Spleen (tissue), 11 donors: ENCODE results near the gene SH3D19. TPM values are rescaled to one million over a fixed set of nuclear protein-coding genes. Genes with fewer than 3 reads are reported as not detected.
A peak's percentile ranks its signal among the peaks of the same experiment; 100 is the strongest.

Experiments used
- DNase-seq: peaks from one replicate; pipeline ENCODE4 v3.0.0-alpha.2; 2020
- H3K27ac ChIP-seq, 8 donors: fragments of 200-600 bp; sonication (generic) in 7 of 8; 1 replicate in 4 of 8; 2 replicates in 4 of 8; pipeline versions ENCODE4 v1.5.0 to v1.8.0; 2016 to 2021; ENCODE audit warnings: inconsistent platforms in 4 of 8, mild to moderate bottlenecking in 4 of 8, moderate library complexity in 1 of 8
- H3K27me3 ChIP-seq, 7 donors: fragments of 200-600 bp; sonication (generic) in 6 of 7; replicated peaks in 1 of 7; 1 replicate in 4 of 7; 2 replicates in 3 of 7; pipeline versions ENCODE4 v1.5.0 to v1.8.0; 2016 to 2021; ENCODE audit warnings: inconsistent platforms in 3 of 7, mild to moderate bottlenecking in 1 of 7
- H3K36me3 ChIP-seq, 6 donors: fragments of 200-600 bp; sonication (generic) in 5 of 6; 1 replicate in 4 of 6; 2 replicates in 2 of 6; pipeline versions ENCODE4 v1.5.0 to v1.8.0; 2016 to 2021; ENCODE audit warnings: inconsistent platforms in 2 of 6
- H3K4me1 ChIP-seq, 6 donors: fragments of 200-600 bp; sonication (generic) in 5 of 6; 1 replicate in 3 of 6; 2 replicates in 3 of 6; pipeline versions ENCODE4 v1.5.0 to v1.8.0; 2016 to 2021; ENCODE audit warnings: inconsistent platforms in 3 of 6
- H3K4me3 ChIP-seq, 8 donors: fragments of 200-600 bp; sonication (generic) in 7 of 8; 1 replicate in 4 of 8; 2 replicates in 4 of 8; pipeline versions ENCODE4 v1.5.0 to v1.8.0; 2016 to 2021; ENCODE audit warnings: inconsistent platforms in 4 of 8, mild to moderate bottlenecking in 4 of 8, moderate library complexity in 2 of 8
- H3K9me3 ChIP-seq, 8 donors: fragments of 200-600 bp; sonication (generic) in 7 of 8; 1 replicate in 4 of 8; 2 replicates in 4 of 8; pipeline versions ENCODE4 v1.5.0 to v1.8.0; 2016 to 2021; ENCODE audit warnings: inconsistent platforms in 4 of 8
- POLR2A ChIP-seq, 3 donors: fragments of 450-650 bp; IDR thresholded peaks; one replicate each; pipeline ENCODE4 v1.5.1; 2017; ENCODE audit warnings: antibody characterized with exemption in 3 of 3, mild to moderate bottlenecking in 1 of 3
- POLR2AphosphoS5 ChIP-seq, 3 donors: sonication (generic); formaldehyde crosslinking; IDR thresholded peaks; one replicate each; pipeline ENCODE4 v1.5.1; 2017; ENCODE audit warnings: antibody characterized with exemption in 3 of 3
- WGBS, 5 donors: extraction: QIAGEN DNeasy Blood & Tissue Kit in 3 of 5; methylation state at CpG; one replicate each; pipeline versions ENCODE4 v1.1.5 to v1.1.7; 2013 to 2018; 5-methylcytosine and 5-hydroxymethylcytosine counted together
- intact Hi-C: fragments of 100-400 bp; cut with DNase I; formaldehyde crosslinking; loops from one replicate; pipeline ENCODE4 v1.15.0; 2023; ENCODE audit warnings: low total_unique reads
- polyA plus RNA-seq, 3 donors: library from polyadenylated mRNA; stranded (reverse); fragments of 200-250 nt; gene quantifications; one replicate each; pipeline ENCODE4 v1.2.1, GENCODE V29; 2013
- total RNA-seq, 7 donors: library from RNA; depleted of rRNA in 3 of 7; stranded (reverse); fragments of >200 nt in 3 of 7; fragmentation: NEBNext Ultra II Directional in 4 of 7; extraction: Animal tissue kit (Norgen Biotek cat#: 25700) in 4 of 7; gene quantifications; one replicate each; pipeline versions ENCODE4 v1.1.0 to v1.2.1, GENCODE V29; 2016 to 2021
- TF ChIP-seq, protein P1 (sequence below), 11 experiments: fragments of 200-600 bp in 7 of 11; fragments of 450-650 bp in 4 of 11; sonication (generic) in 4 of 11; IDR thresholded peaks in 8 of 11; conservative IDR thresholded peaks in 3 of 11; 1 replicate in 7 of 11; 2 replicates in 4 of 11; pipeline versions ENCODE4 v1.4.0 to v1.8.0; 2016 to 2021; ENCODE audit warnings: antibody characterized with exemption in 11 of 11, inconsistent platforms in 4 of 11, mild to moderate bottlenecking in 1 of 11
- donor health status: healthy with polysubstance abuse.
- donor health status: DM: no; HTN: no; CAD: no; lungs with moderate emphysema.
- donor health status: DM: no; HTN: no; CAD: no.
- donor health status: Bipolar disorder and iron deficiency.
- donor health status: healthy.
- donor health status: DM: no; HTN: no; CAD: no.
- donor health status: DM: yes; HTN: yes; CAD: no.

The SH3D19 gene
- total and polyA plus RNA-seq, 10 donors: 3.0 to 33.3 (median 14.7) TPM

DNA sequence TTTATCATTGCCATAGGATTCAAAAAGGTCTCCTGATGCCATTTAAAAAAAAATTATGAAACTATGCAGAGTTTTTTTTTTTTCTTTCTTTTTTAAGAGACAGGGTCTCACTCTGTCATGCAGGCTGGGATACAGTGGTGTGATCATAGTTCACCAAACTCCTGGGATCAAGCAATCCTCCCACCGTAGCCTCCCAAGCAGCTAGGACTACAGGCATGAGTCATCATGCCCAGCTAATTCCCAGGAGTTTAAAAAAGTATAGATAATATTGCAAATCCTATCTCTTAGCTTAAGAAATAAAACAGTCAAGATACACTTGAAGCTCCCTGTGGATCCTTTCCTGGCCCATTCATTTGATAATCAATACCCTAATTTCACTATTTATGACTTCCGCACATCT is 107.1 kb downstream of the SH3D19 start:
- DNase-seq: no peak
- no peak overlapping the region for H3K4me3 ChIP-seq
- no peaks in the 10 kb centered on the region for H3K36me3 ChIP-seq
- intact Hi-C loops: no loop called here
- 82 to 94% (median 89%) methylated on average over 2 of the region's 2 CpGs for WGBS, 5 donors
- H3K4me1 ChIP-seq: peaks cover 0 to 11% (median 0%) of the 10 kb centered on the region in 6 donors
- TF ChIP-seq POLR2A (IDR thresholded peaks at IDR 0.05) (no peak), POLR2AphosphoS5 (IDR thresholded peaks at IDR 0.05) (no peak)
- TF ChIP-seq, protein P1, sequence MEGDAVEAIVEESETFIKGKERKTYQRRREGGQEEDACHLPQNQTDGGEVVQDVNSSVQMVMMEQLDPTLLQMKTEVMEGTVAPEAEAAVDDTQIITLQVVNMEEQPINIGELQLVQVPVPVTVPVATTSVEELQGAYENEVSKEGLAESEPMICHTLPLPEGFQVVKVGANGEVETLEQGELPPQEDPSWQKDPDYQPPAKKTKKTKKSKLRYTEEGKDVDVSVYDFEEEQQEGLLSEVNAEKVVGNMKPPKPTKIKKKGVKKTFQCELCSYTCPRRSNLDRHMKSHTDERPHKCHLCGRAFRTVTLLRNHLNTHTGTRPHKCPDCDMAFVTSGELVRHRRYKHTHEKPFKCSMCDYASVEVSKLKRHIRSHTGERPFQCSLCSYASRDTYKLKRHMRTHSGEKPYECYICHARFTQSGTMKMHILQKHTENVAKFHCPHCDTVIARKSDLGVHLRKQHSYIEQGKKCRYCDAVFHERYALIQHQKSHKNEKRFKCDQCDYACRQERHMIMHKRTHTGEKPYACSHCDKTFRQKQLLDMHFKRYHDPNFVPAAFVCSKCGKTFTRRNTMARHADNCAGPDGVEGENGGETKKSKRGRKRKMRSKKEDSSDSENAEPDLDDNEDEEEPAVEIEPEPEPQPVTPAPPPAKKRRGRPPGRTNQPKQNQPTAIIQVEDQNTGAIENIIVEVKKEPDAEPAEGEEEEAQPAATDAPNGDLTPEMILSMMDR (IDR thresholded peaks at IDR 0.05 in 8 of 11, conservative IDR thresholded peaks at IDR 0.05 in 3 of 11): no peak
- no peaks in the 10 kb centered on the region for H3K9me3 ChIP-seq
- no peak overlapping the region for H3K27ac ChIP-seq
- no peaks in the 10 kb centered on the region for H3K27me3 ChIP-seq

DNA sequence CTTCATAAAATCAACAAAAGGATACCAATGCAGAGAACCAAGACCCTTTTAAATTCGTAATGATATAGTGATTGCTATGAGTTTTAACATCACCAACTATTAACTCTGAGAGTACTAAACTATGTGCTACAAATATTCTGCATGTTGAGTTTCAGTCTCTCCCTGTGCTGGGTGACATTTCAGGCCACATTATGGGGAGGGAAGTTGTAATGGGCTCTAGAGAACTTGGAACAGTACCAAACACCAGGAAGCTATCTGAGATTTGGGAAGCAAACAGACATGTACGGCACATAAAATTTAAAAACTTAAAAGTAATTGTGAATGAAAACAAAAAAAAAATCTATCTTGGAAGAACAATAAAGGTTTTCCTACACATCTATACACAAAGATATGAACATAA is 108.1 kb downstream of the SH3D19 start:
- H3K27ac ChIP-seq: no peak overlapping the region
- no peak for DNase-seq
- TF ChIP-seq POLR2A (IDR thresholded peaks at IDR 0.05) (no peak), POLR2AphosphoS5 (IDR thresholded peaks at IDR 0.05) (no peak)
- TF ChIP-seq, protein P1 (IDR thresholded peaks at IDR 0.05 in 8 of 11, conservative IDR thresholded peaks at IDR 0.05 in 3 of 11): no peak

DNA sequence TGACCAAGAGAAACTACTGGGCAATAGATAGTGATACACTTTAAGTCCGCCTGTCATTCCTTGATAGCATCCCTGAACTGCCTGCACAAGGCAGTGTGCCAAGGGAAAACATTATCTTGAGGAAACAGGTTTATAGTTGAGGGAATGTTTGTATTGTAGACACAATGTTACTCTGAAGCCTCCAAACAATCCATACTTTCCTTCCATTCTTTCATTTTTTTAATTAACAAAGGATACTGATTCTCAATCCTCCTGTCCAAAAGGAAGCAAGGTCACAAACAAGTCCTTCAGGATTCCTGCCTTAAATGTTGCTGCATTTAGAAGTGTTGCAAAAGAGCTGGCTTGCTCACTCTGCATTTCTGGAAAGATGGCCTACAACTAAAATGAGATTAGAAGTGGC is 110.1 kb downstream of the SH3D19 start:
- H3K27me3 ChIP-seq: no peaks in the 10 kb centered on the region
- no peaks in the 10 kb centered on the region for H3K9me3 ChIP-seq
- H3K36me3 ChIP-seq: no peaks in the 10 kb centered on the region
- peaks cover 0 to 11% (median 0%) of the 10 kb centered on the region in 6 donors for H3K4me1 ChIP-seq
- H3K4me3 ChIP-seq: no peak overlapping the region
- TF ChIP-seq POLR2A (IDR thresholded peaks at IDR 0.05) (no peak), POLR2AphosphoS5 (IDR thresholded peaks at IDR 0.05) (peak in 1 of 3 donors; percentile 20)
- no peak for DNase-seq
- intact Hi-C loops: no loop called here
- peak overlapping the region in 6 of 8 donors; percentile 26 to 70 (median 34) for H3K27ac ChIP-seq
- 58 to 80% (median 77%) methylated on average over 1 of the region's 1 CpG for WGBS, 5 donors

More for the DNA sequence above, 108.1 kb downstream of the SH3D19 start:
- WGBS, 5 donors: 57 to 77% (median 69%) methylated on average over 2 of the region's 2 CpGs
- no peaks in the 10 kb centered on the region for H3K36me3 ChIP-seq
- no peaks in the 10 kb centered on the region for H3K27me3 ChIP-seq
- no peak overlapping the region for H3K4me3 ChIP-seq
- H3K4me1 ChIP-seq: peaks cover 0 to 11% (median 0%) of the 10 kb centered on the region in 6 donors
- no peaks in the 10 kb centered on the region for H3K9me3 ChIP-seq
- intact Hi-C loops: no loop called here

DNA sequence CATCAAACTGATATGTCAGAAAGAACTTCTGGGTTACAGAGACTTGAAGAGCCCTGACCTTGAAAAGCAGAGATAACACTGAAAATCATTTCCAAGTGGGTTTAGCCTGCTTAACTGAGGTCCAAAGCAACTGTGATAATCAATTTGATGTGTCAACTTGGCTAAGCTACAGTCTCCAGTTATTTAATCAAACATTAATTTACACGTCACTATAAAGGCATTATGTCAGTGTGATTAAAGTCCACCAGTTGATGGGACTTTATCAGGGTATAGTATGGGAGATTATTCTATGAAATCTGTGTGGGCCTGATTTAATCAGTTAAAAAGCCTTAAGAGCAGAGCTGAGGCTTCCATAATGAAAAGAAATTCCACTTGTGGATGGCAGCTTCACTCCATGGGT is 117.5 kb downstream of the SH3D19 start:
- H3K27ac ChIP-seq: peak overlapping the region in 3 of 8 donors; percentile 2 to 52 (median 18)
- TF ChIP-seq POLR2AphosphoS5 (IDR thresholded peaks at IDR 0.05) (no peak), POLR2A (IDR thresholded peaks at IDR 0.05) (no peak)
- TF ChIP-seq, protein P1 (IDR thresholded peaks at IDR 0.05 in 8 of 11, conservative IDR thresholded peaks at IDR 0.05 in 3 of 11): no peak
- no peaks in the 10 kb centered on the region for H3K9me3 ChIP-seq
- peaks cover 0 to 22% (median 9%) of the 10 kb centered on the region in 6 donors for H3K4me1 ChIP-seq
- no peaks in the 10 kb centered on the region for H3K36me3 ChIP-seq
- H3K4me3 ChIP-seq: no peak overlapping the region
- H3K27me3 ChIP-seq: no peaks in the 10 kb centered on the region
- no peak for DNase-seq
- intact Hi-C loops: no loop called here
- 86 to 96% (median 88%) methylated on average over 1 of the region's 1 CpG for WGBS, 5 donors
